Measurements from ENCODE around the gene CNTF.

GRCh38 chr11:58573451-58574104, 48.9 kb upstream of the CNTF start:
- TF ChIP-seq ZNF791 (tag by site-specific recombination; IDR thresholded peaks at IDR 0.05): no peak
- TF ChIP-seq TCF7L2 (IDR thresholded peaks at IDR 0.05; ENCODE audit: borderline replicate concordance, low read depth, low read length): no peak
- no peak for TF ChIP-seq ZNF518A (tag by site-specific recombination; conservative IDR thresholded peaks at IDR 0.05; ENCODE audit: low read depth)
- TF ChIP-seq MZF1 (tag by site-specific recombination; IDR thresholded peaks at IDR 0.05; ENCODE audit: borderline replicate concordance): no peak
- no peak for TF ChIP-seq FEZF1 (tag by site-specific recombination; IDR thresholded peaks at IDR 0.05)
- no peak for TF ChIP-seq CTCF (tag by site-specific recombination; IDR thresholded peaks at IDR 0.05)
- TF ChIP-seq ZNF157 (tag by site-specific recombination; IDR thresholded peaks at IDR 0.05): no peak
- TF ChIP-seq KLF10 (tag by site-specific recombination; IDR thresholded peaks at IDR 0.05): no peak
- TF ChIP-seq ZNF132 (tag by site-specific recombination; IDR thresholded peaks at IDR 0.05; ENCODE audit: borderline replicate concordance): no peak
